ENCODE data around the gene EVPL. TPM values are rescaled to one million over a fixed set of nuclear protein-coding genes. Genes with fewer than 3 reads are reported as not detected.

EVPL gene
- total and polyA plus RNA-seq, 8 donors = 1.2 to 105 (median 9.0) TPM

- WGBS, 5 donors = 30 to 46% (median 38%) methylated on average over 6 of the region's 6 CpGs
- peak; percentile 56 to 85 for DNase-seq
- no peak overlapping the region for H3K4me3 ChIP-seq
- no peaks in the 10 kb centered on the region for H3K9me3 ChIP-seq
- intact Hi-C loops (cut with DNase I; ENCODE audit: low total_unique reads) = no loop called here
- H3K4me1 ChIP-seq = peaks cover 14 to 51% (median 29%) of the 10 kb centered on the region in 4 donors
- TF ChIP-seq POLR2AphosphoS5 (IDR thresholded peaks at IDR 0.05) = peak in 2 of 3 donors; percentile 21 to 64
- TF ChIP-seq POLR2A (IDR thresholded peaks at IDR 0.05) = no peak
- TF ChIP-seq CTCF (IDR thresholded peaks at IDR 0.05) = no peak
- peaks cover 0 to 11% (median 5%) of the 10 kb centered on the region in 4 donors for H3K36me3 ChIP-seq
- peak overlapping the region; percentile 29 to 71 (median 49) for H3K27ac ChIP-seq
- no peaks in the 10 kb centered on the region for H3K27me3 ChIP-seq
These were observed 43.5 kb downstream of the EVPL start for GRCh38 chr17:75983501-75984181.

- Histone ChIP-seq H3K4me3 (no peak overlapping the region), H3K27ac (peak overlapping the region; percentile 6 to 99 (median 97)), H3K36me3 (peaks cover 0 to 1% (median 0%) of the 10 kb centered on the region in 4 donors), H3K4me1 (peaks cover 22 to 74% (median 52%) of the 10 kb centered on the region in 4 donors), H3K9me3 (no peaks in the 10 kb centered on the region), H3K27me3 (no peaks in the 10 kb centered on the region)
- TF ChIP-seq POLR2AphosphoS5 (IDR thresholded peaks at IDR 0.05) (no peak), CTCF (IDR thresholded peaks at IDR 0.05) (no peak), EP300 (IDR thresholded peaks at IDR 0.05) (no peak), POLR2A (IDR thresholded peaks at IDR 0.05) (no peak)
- intact Hi-C loops (cut with DNase I; ENCODE audit: low total_unique reads) = no loop called here
- 73 to 86% (median 78%) methylated on average over 7 of the region's 7 CpGs for WGBS, 5 donors
- no peak for DNase-seq
These were observed 46.0 kb downstream of the EVPL start for GRCh38 chr17:75981019-75981615.

DNA sequence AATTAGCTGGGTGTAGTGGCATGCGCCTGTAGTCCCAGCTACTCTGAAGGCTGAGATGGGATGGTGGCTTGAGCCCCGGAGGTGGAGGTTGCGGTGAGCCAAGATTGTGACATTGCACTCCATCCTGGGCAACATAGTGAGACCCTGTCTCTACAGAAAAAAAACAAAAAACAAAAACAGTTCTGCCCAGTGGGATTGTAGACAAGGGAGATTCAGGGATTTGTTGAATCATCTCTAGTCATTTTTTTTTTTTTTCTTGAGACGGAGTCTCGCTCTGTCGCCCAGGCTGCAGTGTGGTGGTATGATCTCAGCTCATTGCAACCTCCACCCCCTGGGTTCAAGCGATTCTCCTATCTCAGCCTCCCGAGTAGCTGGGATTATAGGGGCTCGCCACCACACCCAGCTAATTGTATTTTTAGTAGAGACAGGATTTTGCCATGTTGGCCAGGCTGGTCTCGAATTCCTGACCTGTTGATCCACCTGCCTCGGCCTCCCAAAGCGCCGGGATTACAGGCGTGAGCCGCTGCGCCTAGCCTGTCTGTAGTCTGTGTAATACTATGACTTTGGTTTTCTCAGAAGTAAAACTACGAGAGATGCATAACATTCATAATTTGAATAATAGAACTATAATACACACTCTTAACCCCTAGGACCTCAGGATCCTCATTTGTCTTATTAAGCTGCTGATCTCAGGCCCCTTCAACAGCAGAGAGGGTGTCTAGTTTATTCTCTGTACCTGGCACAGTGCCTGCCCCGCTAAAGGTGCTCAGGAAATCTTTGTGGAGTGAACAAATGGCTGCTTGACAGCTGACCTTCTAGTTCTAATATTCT lies 46.7 kb downstream of the EVPL start:
- WGBS, 5 donors = 76 to 83% (median 80%) methylated on average over 18 of the region's 18 CpGs
- H3K36me3 ChIP-seq = no peaks in the 10 kb centered on the region
- intact Hi-C loops (cut with DNase I; ENCODE audit: low total_unique reads) = no loop called here
- H3K4me3 ChIP-seq = peak overlapping the region; percentile 72 to 86 (median 80)
- H3K4me1 ChIP-seq = peaks cover 22 to 81% (median 59%) of the 10 kb centered on the region in 4 donors
- H3K27me3 ChIP-seq = no peaks in the 10 kb centered on the region
- TF ChIP-seq POLR2AphosphoS5 (IDR thresholded peaks at IDR 0.05) (no peak), EP300 (IDR thresholded peaks at IDR 0.05) (no peak), POLR2A (IDR thresholded peaks at IDR 0.05) (no peak), CTCF (IDR thresholded peaks at IDR 0.05) (no peak)
- no peaks in the 10 kb centered on the region for H3K9me3 ChIP-seq
- no peak for DNase-seq
- peak overlapping the region; percentile 95 to 99 (median 97) for H3K27ac ChIP-seq

DNA sequence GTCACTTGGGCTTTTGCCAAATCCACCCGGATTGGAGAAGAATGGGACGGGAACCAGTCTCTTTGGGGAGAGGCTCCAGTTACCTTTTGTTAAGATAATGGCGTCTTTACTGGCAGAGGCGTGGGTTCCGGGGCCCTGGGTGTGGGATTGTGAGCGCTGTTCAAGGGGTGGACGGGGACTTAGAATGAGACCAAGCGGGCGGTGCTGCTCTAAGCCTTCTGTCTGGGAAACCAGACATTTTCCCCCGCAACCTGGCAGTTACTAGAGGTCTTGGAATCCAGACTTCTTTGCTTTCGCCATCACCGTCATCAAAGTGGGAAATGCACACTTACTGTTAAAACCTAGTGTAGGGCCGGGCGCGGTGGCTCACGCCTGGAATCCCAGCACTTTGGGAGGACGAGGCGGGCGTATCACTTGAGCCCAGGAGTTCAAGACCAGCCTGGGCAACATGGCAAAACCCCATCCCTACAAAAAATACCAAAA lies 47.4 kb downstream of the EVPL start:
- Histone ChIP-seq H3K27me3 (no peaks in the 10 kb centered on the region), H3K4me1 (peaks cover 22 to 85% (median 63%) of the 10 kb centered on the region in 4 donors), H3K4me3 (peak overlapping the region; percentile 72 to 86 (median 80)), H3K9me3 (no peaks in the 10 kb centered on the region), H3K27ac (peak overlapping the region; percentile 95 to 99 (median 97)), H3K36me3 (no peaks in the 10 kb centered on the region)
- TF ChIP-seq EP300 (IDR thresholded peaks at IDR 0.05) = no peak
- TF ChIP-seq CTCF (IDR thresholded peaks at IDR 0.05) = no peak
- TF ChIP-seq POLR2A (IDR thresholded peaks at IDR 0.05) = no peak
- no peak for TF ChIP-seq POLR2AphosphoS5 (IDR thresholded peaks at IDR 0.05)
- intact Hi-C loops (cut with DNase I; ENCODE audit: low total_unique reads) = no loop called here
- WGBS, 5 donors = 2 to 9% (median 3%) methylated on average over 18 to 19 of the region's 19 CpGs
- DNase-seq = no peak

Measured in stomach (tissue), 9 donors.